ENCODE data around the gene RAB39B.
"Not testable (repeated sequence)": the region's sequence is repeated elsewhere in the genome, so short reads cannot be mapped to it uniquely, and the experiment has no call there.

Gene RAB39B, protein sequence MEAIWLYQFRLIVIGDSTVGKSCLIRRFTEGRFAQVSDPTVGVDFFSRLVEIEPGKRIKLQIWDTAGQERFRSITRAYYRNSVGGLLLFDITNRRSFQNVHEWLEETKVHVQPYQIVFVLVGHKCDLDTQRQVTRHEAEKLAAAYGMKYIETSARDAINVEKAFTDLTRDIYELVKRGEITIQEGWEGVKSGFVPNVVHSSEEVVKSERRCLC

DNA sequence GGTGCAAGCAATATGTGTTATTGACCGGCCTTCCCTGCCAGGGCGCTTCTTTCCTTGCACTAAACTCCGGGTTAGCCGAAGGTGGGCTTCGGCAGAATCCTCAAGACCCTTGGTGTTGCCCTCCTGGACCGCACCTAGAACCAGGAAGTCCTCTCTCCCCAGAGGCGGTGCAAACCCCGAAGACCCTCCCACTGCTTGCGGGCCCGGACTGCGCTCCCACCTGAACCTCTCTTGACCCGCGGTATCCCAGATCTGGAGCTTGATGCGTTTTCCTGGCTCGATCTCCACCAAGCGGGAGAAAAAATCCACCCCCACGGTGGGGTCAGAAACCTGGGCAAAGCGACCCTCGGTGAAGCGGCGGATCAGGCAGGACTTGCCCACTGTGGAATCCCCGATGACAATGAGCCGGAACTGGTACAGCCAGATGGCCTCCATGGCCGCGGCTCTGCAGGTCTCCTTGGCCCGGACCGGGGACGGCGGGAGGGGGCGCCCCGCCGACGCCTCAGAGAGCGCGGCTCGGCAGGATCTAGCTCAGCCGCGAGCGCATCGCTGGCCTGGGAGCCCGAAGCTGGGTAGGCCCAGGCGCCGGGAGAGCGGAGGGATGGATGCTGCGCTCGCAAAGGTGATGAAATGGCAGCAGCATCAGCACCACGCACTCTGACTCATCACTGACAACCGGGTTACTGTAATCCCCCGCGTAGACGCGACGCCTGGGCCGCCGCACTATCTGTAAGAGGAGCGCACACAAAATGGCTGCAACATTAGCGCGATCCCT, at the start of gene RAB39B:
TSS of gene RAB39B (minus strand) at position 638 of the 775 bp plus-strand sequence. CDS start at position 435, 203 bp downstream.
- peak; percentile 45 for DNase-seq

DNA sequence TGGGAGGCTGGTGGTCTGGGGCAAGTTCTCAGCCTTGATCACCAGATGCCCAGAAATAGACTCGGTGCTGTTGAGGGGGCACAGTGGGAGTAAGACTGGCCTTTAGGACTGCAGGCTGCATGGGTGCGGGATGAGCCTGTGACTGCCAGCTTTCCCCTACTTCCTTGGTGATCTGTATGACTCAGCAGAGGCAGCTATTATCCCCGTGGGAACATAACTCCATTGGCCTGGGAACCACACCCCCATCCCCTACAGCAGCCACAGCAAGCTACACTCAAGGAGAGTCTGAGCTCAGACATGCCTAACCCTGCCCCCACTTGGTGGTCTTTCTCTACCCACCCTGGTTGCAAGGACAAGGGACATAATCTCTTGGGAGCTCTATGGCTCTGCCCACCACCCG, 49.5 kb upstream of the RAB39B start:
- DNase-seq, result peak; percentile 28

DNA sequence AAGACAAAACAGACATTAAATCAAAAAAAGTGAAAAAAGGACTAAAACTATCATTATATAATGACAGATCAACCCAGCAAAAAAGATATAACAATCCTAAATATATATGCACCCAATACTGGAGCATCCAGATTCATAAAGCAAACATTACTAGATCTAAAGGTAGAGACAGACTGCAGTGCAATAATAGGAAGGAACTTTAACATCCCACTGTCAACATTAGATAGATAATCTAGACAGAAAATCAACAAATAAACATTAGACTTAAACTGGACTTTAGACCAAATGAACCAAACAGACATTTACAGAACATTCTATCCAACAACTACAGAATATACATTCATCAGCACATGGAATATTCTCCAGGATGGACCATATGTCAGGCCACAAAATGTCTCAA, 29.5 kb upstream of the RAB39B start:
- DNase-seq, result no peak

DNA sequence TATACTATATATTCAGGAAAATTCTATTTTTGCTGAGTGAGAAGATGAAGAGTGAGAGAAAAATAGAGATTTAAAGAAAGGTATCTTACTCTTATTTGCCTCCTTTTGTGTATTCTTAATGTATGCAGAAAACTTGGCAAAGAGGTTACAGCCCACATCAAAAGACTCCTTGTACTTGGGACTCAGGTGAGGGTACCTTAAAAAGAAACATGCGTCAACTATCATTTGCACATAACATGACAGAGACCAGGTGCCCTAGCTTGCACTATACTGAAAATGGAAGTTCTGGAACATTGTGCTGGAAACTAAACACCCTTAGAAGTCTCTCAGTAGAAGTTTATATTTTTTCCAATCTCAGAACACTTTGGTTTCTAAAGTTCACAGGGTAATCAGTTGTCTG, 15.6 kb upstream of the RAB39B start:
- no peak for DNase-seq

DNA sequence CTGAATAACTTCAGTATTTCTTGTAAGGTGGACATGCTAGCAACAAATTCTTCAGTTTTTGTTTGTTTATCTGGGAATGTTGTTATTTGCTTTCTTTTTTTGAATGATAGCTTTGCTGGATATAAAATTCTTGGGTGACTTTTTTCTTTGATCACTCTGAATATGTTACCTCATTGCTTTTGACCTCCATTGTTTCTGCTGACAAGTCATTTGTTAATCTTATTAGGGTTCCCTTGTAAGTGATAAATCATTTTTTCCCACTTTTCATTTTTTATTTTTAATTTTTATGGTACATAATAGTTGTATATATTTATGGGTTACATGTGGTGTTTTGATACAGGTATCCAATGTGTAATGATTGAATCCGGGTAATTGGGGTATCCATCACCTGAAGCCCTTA, 6.7 kb upstream of the RAB39B start:
- DNase-seq, result no peak

DNA sequence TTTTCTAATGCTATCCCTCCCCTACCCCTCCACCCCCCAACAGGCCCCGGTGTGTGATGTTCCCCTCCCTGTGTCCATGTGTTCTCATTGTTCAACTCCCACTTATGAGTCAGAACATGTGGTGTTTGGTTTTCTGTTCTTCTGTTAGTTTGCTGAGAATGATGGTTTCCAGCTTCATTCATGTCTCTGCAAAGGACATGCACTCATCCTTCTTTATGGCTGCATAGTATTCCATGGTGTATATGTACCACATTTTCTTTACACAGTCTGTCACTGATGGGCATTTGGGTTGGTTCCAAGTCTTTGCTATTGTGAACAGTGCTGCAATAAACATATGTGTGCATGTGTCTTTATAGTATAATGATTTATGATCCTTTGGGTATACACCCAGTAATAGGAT, 3.7 kb upstream of the RAB39B start:
- DNase-seq, result not testable (repeated sequence)

DNA sequence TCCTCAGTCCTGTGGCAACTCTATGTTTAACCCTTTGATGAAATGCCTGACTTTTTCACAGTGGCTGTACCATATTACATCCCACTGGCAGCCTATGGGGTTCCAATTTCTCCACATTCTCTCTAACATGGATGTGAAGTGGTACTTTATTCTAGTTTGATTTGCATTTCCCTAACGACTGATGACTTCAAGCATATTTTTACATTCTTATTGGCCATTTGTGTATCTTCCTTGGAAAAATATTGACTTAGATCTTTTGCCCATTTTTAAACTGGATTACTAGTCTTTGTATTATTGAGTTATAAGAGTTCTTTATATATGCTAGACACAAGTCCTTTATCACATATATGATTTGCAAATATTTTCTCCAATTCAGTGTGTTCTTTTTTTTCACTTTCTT, 2.1 kb upstream of the RAB39B start:
- DNase-seq, result no peak

DNA sequence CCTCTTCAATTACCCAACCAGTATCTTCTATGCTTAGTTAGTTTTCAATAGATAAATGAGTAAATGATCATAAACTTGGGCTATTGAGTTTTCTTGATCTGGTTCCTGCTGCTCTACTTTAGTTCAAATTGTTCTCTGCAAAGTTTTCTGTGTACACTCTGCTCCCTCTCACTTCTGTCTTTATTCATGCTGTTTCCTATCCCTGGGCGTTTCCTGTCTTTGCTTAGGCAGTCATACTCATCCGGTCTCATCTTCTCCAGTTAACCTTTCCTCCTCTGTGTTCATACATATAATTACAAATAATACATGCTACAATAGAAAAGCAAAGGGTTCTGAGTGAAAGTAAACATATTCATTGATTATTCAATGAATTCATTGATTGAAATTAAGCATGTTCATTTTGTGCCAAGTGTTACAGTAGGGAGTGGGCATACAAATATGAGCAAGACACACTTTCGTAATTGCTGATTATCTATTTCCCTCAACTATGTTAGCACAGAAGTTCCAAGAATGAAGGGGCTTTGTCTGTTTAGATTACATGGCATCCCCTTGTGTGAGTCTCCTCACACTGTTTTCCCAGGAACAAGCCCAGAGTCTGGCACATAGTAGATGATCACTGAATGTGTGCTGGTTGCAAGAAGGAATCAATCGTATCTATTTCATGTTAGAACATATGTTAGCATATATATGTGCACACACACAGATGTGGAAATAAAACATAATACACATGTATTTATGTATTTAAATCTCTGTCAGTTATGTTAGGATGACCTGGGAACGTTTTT, 1.1 kb downstream of the RAB39B start:
- no peak for DNase-seq

DNA sequence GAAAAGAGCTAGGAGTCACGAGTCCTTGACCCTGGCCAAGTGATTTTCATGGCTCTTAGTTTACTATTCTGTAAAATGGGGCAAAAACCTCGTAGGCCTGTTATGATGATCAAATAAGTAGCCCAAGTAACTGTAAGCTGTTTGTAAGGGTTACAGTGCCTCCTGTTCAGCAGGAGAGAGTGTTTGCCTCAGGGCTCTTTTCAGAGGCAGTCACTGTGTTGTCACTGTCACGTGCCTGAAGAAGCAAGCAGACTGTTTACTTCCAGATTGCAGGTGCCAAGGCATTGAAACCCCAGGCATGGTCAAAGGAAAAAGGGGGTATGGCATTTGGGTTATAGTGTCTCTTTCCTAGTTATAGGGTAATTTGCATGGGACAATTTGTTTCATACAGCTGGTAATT, 4.5 kb downstream of the RAB39B start:
- DNase-seq, result no peak

DNA sequence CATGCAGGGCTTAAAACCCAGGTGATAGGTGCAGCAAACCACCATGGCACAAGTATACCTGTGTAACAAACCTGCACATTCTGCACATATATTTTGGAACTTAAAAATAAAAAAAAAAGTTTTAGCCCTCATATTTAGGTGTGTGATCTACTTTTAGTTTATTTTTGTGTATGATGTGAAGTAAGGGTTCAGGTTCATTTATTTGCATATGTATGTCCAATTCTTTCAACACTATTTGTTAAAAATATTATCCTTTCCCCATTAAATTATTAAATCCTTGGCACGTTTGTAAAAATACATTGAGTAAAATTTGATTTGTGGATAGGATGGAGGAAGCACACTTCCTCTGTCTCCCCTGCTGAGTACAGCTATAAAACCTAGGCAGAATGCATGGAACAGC, 12.9 kb downstream of the RAB39B start:
- no peak for DNase-seq

DNA sequence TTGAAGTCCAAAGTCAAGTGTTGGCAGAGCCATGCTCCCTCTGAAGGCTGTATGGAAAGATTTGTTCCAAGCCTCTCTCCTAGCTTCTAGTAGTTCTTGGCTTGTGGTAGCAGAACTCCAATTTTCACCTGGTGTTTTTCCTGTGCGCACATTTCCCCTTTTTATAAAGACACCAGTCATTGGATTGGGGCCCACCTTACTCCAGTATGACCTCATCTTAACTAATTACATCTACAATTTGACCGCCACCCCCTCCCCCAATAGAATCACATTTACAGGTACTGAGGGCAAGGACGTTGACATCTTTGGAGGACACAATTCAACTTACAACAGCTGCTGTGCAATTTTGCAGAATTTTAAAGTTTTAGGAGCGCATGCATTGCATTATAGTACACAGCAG, 16.8 kb downstream of the RAB39B start:
- no peak for DNase-seq

DNA sequence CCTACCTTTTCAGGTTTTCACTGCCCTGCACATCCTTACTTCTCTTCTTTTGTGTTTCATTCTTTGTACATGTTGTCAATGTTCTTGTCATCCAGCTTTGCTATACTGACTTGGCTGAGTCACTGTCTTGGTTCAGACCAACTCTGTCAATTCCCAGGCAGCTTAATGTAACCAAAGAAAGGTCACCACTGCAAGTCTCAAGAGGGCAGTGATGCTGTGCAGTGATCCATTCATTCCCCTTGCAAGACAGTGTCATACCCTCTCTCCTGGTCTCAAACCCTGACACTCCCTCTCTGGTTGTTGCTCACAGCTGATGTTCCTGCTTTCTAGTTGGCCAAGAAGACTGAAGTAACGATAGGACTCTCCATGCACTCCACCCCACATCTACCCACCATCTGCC, 17.5 kb downstream of the RAB39B start:
- no peak for DNase-seq

DNA sequence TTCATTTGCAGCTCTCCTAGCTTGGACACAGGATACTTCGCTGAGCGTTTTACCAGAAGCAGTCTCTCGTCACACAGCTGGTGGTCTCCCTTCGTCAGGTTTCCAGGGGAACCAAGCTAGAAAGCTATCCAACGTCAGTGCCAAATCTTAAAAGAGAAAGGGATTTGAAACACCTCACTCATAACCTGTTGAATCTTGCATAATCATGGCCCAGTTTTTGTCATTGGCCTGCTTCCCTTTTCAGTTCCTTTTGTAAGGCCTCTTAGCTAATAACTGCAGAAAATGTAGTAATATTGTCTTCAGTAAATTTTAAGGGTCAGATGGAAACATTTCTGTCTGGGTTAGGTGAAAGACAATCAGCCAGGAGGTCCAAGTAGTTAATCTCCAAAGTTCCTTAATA, 22.0 kb downstream of the RAB39B start:
- no peak for DNase-seq

DNA sequence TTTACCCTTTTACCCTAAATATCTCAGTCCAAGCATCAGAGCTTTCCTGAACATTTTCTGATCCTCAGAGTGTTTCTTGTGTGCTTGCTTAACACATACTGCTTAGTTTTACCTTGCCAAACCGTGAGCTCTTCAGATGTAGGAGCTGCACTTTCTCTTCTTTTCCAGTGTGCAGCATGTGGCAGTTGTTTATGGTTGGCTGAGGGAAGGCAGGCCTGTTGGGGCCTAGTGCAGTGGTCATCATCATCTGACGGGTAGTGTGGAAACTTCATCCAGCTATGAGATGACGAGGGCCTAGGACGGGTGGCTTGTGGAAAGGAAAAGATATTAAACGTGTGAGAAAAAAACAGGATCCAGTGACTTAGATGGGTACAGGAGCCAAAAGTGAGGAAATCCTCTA, 26.6 kb downstream of the RAB39B start:
- DNase-seq, result no peak

DNA sequence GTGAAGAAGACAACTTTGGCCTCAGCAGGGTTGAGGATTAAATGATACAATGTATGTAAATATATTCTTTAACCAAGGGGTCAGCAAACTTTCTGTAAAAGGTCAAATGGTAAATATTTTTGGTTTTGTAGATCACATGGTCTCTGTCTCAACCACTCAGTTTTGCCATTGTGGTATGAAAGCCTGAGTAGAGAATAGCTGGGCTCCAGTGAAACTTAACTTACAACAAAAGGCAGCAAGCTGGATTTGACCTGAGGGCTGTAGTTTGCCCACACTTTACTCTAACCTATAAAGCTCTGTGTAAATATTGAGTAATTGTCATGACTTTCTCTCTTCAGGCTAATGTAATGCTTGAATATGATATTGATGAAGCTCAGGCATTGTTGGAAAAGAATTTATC, 28.4 kb downstream of the RAB39B start:
- DNase-seq, result no peak

DNA sequence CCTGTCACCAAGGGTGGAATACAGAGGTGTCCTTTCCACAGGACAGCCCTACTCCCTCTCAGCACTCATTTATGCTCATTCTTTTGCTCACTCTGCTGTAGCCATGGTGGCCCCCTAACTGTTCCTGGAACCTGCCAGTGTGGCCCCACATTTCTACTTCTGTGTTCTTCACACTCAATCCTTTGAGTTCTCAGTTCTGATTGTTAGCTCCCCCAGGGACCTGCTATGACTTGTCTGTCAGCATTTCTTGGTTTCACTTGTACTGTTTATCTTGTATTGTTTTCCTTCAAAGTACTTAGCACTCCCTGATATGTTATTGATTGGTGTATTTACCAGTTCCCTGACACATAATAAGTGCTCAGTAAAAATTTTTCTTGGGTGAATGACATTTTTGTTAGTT, 33.1 kb downstream of the RAB39B start:
- DNase-seq, result no peak

DNA sequence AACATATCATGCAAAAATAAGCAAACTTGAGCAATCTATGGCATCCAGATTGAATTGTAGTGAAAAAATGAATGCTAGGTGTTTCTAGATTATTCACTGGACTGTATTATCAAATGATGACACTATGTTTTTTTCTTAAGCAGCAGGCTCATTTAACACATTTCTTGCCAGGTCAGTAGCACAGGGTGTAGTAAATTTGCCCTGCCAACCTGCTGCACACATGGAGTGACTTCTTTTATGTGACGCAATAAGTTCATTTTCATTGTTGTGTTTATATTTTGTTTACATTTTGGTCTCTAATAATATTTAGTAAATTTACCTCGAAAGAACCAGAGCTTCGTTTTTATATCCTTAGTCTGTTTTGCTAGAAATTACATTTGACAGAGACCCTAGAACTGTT, 38.5 kb downstream of the RAB39B start:
- no peak for DNase-seq

DNA sequence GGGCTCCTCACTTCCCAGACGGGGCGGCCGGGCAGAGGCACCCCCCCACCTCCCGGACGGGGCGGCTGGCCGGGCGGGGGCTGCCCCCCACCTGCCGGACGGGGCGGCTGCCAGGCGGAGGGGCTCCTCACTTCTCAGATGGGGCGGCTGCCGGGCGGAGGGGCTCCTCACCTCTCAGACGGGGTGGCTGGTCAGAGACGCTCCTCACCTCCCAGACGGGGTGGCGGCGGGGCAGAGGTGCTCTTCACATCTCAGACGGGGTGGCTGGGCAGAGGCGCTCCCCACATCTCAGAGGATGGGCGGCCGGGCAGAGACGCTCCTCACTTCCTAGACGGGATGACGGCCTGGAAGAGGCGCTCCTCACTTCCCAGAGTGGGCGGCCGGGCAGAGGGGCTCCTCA, 40.5 kb downstream of the RAB39B start:
- not testable (repeated sequence) for DNase-seq

DNA sequence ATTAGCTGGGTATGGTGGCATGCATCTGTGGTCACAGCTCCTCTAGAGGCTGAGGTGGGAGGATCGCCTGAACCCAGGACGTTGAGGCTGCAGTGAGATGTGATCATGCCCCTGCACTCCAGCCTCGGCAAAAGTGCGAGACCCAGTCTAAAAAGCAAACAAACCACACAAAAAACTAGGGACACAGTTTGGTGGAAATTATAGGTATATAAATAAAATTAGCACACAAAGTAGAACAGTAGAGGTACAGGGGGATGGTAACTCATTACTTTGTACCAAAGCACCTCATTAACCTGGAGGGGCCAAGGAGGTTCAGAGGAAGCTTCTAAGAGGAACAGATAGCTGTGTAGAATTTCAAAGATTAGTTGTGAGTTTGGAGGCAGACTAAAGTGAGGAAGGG, 42.9 kb downstream of the RAB39B start:
- no peak for DNase-seq

DNA sequence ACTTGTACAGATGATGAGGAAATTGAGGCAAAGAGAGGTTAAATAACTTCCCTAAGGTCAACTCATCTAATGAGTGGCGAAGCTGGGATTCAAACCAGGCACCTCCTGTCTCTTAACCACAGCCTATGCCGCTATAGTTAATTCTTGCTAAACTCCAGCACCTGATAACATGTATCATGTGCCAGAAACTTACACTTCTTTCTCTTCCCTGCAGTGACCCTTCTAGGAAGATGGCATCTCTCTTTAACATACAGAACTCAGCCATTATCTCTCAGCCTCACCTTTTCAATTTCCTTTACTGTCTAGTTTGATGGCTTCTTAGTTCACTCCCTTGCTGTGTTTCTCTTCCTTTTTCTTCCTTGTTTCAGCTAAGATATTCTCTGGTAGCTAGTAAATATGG, 45.5 kb downstream of the RAB39B start:
- DNase-seq, result no peak

DNA sequence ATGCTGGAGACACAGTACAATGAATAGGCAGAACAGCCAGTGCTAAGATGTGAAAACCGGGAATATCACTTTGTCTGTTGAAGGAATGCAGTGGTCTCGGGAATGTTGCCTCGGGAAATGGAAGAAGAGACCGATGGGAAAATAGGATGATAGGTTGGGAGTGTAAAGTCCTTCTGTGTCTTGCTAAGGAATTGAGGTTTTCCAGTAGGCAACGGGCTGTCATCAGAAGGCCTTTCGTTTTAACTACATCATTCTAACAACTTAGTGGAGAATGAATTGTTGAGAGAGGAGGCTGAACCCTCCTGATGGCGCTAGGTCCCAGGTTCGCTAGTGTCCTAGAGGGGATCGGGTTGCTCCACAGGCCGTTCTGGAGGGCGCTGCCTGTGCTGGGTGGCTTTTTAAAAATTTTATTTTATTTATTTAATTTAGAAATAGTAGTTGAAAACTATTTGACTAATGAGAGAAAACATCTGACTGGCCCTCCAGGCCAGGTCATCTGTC, 47.3 kb downstream of the RAB39B start:
- DNase-seq, result no peak

DNA sequence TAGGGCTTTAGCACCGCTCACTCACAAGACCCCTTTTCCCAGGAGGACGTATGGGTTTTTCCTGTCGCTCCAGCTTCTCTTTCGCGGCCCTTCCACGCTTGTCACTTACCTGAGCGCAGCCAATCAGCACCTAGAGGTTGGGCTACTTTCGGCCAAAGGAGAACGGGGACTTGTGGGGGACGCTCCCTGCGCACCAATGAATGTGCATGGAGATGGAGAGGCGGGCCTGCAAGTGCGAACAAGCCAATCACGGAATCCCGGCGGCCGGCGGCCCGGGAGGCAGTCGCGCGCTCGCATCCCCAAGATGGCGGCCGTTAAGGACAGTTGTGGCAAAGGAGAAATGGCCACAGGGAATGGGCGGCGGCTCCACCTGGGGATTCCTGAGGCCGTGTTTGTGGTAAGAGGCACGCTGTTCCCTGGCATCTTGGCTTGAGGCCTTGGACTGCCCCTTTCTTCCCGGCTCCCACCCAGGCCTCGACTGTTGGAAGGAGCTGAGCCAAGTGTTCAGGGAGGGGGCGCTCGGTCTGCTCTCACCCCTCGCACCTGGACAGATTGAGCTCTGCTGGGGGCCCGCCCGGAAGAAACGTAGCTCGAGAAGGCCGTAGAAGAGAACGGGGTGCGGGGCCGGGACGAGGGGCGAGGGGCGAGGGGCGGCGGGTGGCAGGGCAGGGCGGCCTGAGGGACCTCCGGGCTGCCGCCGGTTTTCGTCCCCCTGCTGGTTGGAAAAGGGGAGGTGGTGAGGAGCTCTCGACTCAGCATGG, 47.9 kb downstream of the RAB39B start, which contains the start of gene VBP1:
TSS of gene VBP1 (plus strand) at position 282 of the 761 bp plus-strand sequence. CDS start at position 305, 23 bp downstream.
- peak; percentile 92 for DNase-seq
